ENCODE measurements around the gene KRT73. TPM values are rescaled to one million over a fixed set of nuclear protein-coding genes. Genes with fewer than 3 reads are reported as not detected.

KRT73 gene
- polyA plus RNA-seq, result not detected

- 87 to 89% methylated on average over 14 of the region's 14 CpGs for WGBS, 2 donors
- Histone ChIP-seq H3K27ac (ENCODE audit: low read depth in 2 of 2, low read length in 1 of 2) (no peak within 1 kb of the TSS), H3K4me3 (ENCODE audit: low read depth in 1 of 2, low read length in 2 of 2) (no peak within 1 kb of the TSS), H3K36me3 (ENCODE audit: control insufficient read depth in 2 of 2, insufficient read depth in 2 of 2, low read length in 1 of 2) (no peaks in the 10 kb centered on the region), H3K9me3 (ENCODE audit: control insufficient read depth in 2 of 2, insufficient read depth in 1 of 2, low read depth in 1 of 2, low read length in 1 of 2) (no peaks in the 10 kb centered on the region), H3K27me3 (ENCODE audit: control insufficient read depth in 1 of 2, insufficient read depth in 2 of 2, low read length in 2 of 2) (no peaks in the 10 kb centered on the region), H3K4me1 (ENCODE audit: control insufficient read depth in 2 of 2, insufficient read depth in 2 of 2, low read length in 1 of 2) (no peaks in the 10 kb centered on the region)
These were observed at the start of gene KRT73 for GRCh38 chr12:52618216-52618615. Gene KRT73 (minus strand): TSS chr12:52618559. CDS start chr12:52618524, 35 bp downstream.

GRCh38 chr12:52667931-52668330 is 49.6 kb upstream of the KRT73 start:
- Histone ChIP-seq H3K4me3 (ENCODE audit: low read depth in 1 of 2, low read length in 2 of 2) (no peak overlapping the region), H3K27ac (ENCODE audit: low read depth in 2 of 2, low read length in 1 of 2) (no peak overlapping the region), H3K36me3 (ENCODE audit: control insufficient read depth in 2 of 2, insufficient read depth in 2 of 2, low read length in 1 of 2) (no peaks in the 10 kb centered on the region), H3K27me3 (ENCODE audit: control insufficient read depth in 1 of 2, insufficient read depth in 2 of 2, low read length in 2 of 2) (no peaks in the 10 kb centered on the region), H3K4me1 (ENCODE audit: control insufficient read depth in 2 of 2, insufficient read depth in 2 of 2, low read length in 1 of 2) (no peaks in the 10 kb centered on the region), H3K9me3 (ENCODE audit: control insufficient read depth in 2 of 2, insufficient read depth in 1 of 2, low read depth in 1 of 2, low read length in 1 of 2) (no peaks in the 10 kb centered on the region)
- 74 to 76% methylated on average over 7 of the region's 7 CpGs for WGBS, 2 donors

- no peak overlapping the region for H3K4me3 ChIP-seq (ENCODE audit: low read depth in 1 of 2, low read length in 2 of 2)
- H3K4me1 ChIP-seq (ENCODE audit: control insufficient read depth in 2 of 2, insufficient read depth in 2 of 2, low read length in 1 of 2), result no peaks in the 10 kb centered on the region
- H3K9me3 ChIP-seq (ENCODE audit: control insufficient read depth in 2 of 2, insufficient read depth in 1 of 2, low read depth in 1 of 2, low read length in 1 of 2), result no peaks in the 10 kb centered on the region
- H3K27me3 ChIP-seq (ENCODE audit: control insufficient read depth in 1 of 2, insufficient read depth in 2 of 2, low read length in 2 of 2), result no peaks in the 10 kb centered on the region
- H3K27ac ChIP-seq (ENCODE audit: low read depth in 2 of 2, low read length in 1 of 2), result no peak overlapping the region
- 52 to 73% methylated on average over 9 of the region's 9 CpGs for WGBS, 2 donors
- no peaks in the 10 kb centered on the region for H3K36me3 ChIP-seq (ENCODE audit: control insufficient read depth in 2 of 2, insufficient read depth in 2 of 2, low read length in 1 of 2)
These were observed 49.1 kb upstream of the KRT73 start for GRCh38 chr12:52667509-52667908.

- Histone ChIP-seq H3K4me1 (ENCODE audit: control insufficient read depth in 2 of 2, insufficient read depth in 2 of 2, low read length in 1 of 2) (no peaks in the 10 kb centered on the region), H3K27me3 (ENCODE audit: control insufficient read depth in 1 of 2, insufficient read depth in 2 of 2, low read length in 2 of 2) (no peaks in the 10 kb centered on the region), H3K4me3 (ENCODE audit: low read depth in 1 of 2, low read length in 2 of 2) (no peak overlapping the region), H3K9me3 (ENCODE audit: control insufficient read depth in 2 of 2, insufficient read depth in 1 of 2, low read depth in 1 of 2, low read length in 1 of 2) (no peaks in the 10 kb centered on the region), H3K27ac (ENCODE audit: low read depth in 2 of 2, low read length in 1 of 2) (no peak overlapping the region), H3K36me3 (ENCODE audit: control insufficient read depth in 2 of 2, insufficient read depth in 2 of 2, low read length in 1 of 2) (no peaks in the 10 kb centered on the region)
- 80 to 85% methylated on average over 3 of the region's 3 CpGs for WGBS, 2 donors
These were observed 48.1 kb upstream of the KRT73 start for GRCh38 chr12:52666471-52666870.

GRCh38 chr12:52663420-52663819 is 45.1 kb upstream of the KRT73 start:
- H3K36me3 ChIP-seq (ENCODE audit: control insufficient read depth in 2 of 2, insufficient read depth in 2 of 2, low read length in 1 of 2), result no peaks in the 10 kb centered on the region
- H3K27ac ChIP-seq (ENCODE audit: low read depth in 2 of 2, low read length in 1 of 2), result no peak overlapping the region
- no peaks in the 10 kb centered on the region for H3K27me3 ChIP-seq (ENCODE audit: control insufficient read depth in 1 of 2, insufficient read depth in 2 of 2, low read length in 2 of 2)
- peaks cover 0 to 13% of the 10 kb centered on the region in 2 donors for H3K4me1 ChIP-seq (ENCODE audit: control insufficient read depth in 2 of 2, insufficient read depth in 2 of 2, low read length in 1 of 2)
- H3K9me3 ChIP-seq (ENCODE audit: control insufficient read depth in 2 of 2, insufficient read depth in 1 of 2, low read depth in 1 of 2, low read length in 1 of 2), result no peaks in the 10 kb centered on the region
- no peak overlapping the region for H3K4me3 ChIP-seq (ENCODE audit: low read depth in 1 of 2, low read length in 2 of 2)

GRCh38 chr12:52662918-52663229 is 44.5 kb upstream of the KRT73 start:
- Histone ChIP-seq H3K27me3 (ENCODE audit: control insufficient read depth in 1 of 2, insufficient read depth in 2 of 2, low read length in 2 of 2) (no peaks in the 10 kb centered on the region), H3K9me3 (ENCODE audit: control insufficient read depth in 2 of 2, insufficient read depth in 1 of 2, low read depth in 1 of 2, low read length in 1 of 2) (no peaks in the 10 kb centered on the region), H3K27ac (ENCODE audit: low read depth in 2 of 2, low read length in 1 of 2) (no peak overlapping the region), H3K36me3 (ENCODE audit: control insufficient read depth in 2 of 2, insufficient read depth in 2 of 2, low read length in 1 of 2) (no peaks in the 10 kb centered on the region), H3K4me1 (ENCODE audit: control insufficient read depth in 2 of 2, insufficient read depth in 2 of 2, low read length in 1 of 2) (peaks cover 0 to 13% of the 10 kb centered on the region in 2 donors), H3K4me3 (ENCODE audit: low read depth in 1 of 2, low read length in 2 of 2) (no peak overlapping the region)

DNA sequence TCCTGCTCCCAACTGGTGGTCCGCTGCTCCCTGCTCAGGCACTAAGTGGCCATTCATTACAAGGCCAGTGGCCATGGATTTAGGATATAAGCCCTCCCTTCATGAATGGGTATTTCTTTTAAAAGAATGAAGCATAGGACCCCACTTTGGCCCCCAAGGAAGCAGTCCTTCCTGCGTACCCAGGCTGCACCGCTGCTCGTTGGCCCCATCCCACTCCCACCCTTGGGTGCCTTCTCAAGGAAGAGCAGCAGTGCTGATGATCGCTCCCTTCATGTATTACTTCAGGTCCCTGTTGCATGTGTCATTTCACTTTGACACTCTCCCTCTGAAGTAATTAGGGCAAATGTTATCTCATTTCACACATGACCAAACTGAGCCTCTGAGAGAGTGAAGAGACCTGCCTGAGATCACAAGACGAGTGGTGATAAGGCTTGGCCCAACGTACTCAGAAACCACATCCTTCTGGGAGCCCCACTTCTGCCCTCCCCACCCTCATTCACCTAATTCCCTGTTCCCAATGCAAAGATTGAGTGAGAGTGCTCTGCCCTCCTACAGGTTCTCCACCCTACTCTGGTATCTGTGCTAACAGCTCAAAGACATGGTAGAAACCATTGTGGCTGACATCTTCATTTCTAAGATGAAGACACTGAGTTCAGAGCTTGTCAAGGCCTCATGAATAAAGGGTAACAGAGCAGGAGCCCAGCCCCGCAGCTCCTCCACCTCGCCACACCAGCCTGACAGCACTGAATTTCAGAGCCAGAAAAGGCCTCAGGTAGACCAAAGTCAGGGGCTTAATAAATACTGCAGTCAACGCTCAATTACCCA is 43.9 kb upstream of the KRT73 start:
- H3K27me3 ChIP-seq (ENCODE audit: control insufficient read depth in 1 of 2, insufficient read depth in 2 of 2, low read length in 2 of 2), result no peaks in the 10 kb centered on the region
- peaks cover 0 to 13% of the 10 kb centered on the region in 2 donors for H3K4me1 ChIP-seq (ENCODE audit: control insufficient read depth in 2 of 2, insufficient read depth in 2 of 2, low read length in 1 of 2)
- no peak overlapping the region for H3K4me3 ChIP-seq (ENCODE audit: low read depth in 1 of 2, low read length in 2 of 2)
- no peaks in the 10 kb centered on the region for H3K9me3 ChIP-seq (ENCODE audit: control insufficient read depth in 2 of 2, insufficient read depth in 1 of 2, low read depth in 1 of 2, low read length in 1 of 2)
- H3K27ac ChIP-seq (ENCODE audit: low read depth in 2 of 2, low read length in 1 of 2), result no peak overlapping the region
- H3K36me3 ChIP-seq (ENCODE audit: control insufficient read depth in 2 of 2, insufficient read depth in 2 of 2, low read length in 1 of 2), result no peaks in the 10 kb centered on the region
- WGBS, 2 donors, result 79 to 82% methylated on average over 10 of the region's 10 CpGs

GRCh38 chr12:52661668-52662067 is 43.3 kb upstream of the KRT73 start:
- H3K4me1 ChIP-seq (ENCODE audit: control insufficient read depth in 2 of 2, insufficient read depth in 2 of 2, low read length in 1 of 2), result peaks cover 0 to 13% of the 10 kb centered on the region in 2 donors
- no peak overlapping the region for H3K4me3 ChIP-seq (ENCODE audit: low read depth in 1 of 2, low read length in 2 of 2)
- H3K27ac ChIP-seq (ENCODE audit: low read depth in 2 of 2, low read length in 1 of 2), result no peak overlapping the region
- H3K36me3 ChIP-seq (ENCODE audit: control insufficient read depth in 2 of 2, insufficient read depth in 2 of 2, low read length in 1 of 2), result no peaks in the 10 kb centered on the region
- no peaks in the 10 kb centered on the region for H3K27me3 ChIP-seq (ENCODE audit: control insufficient read depth in 1 of 2, insufficient read depth in 2 of 2, low read length in 2 of 2)
- no peaks in the 10 kb centered on the region for H3K9me3 ChIP-seq (ENCODE audit: control insufficient read depth in 2 of 2, insufficient read depth in 1 of 2, low read depth in 1 of 2, low read length in 1 of 2)
- WGBS, 2 donors, result 83 to 95% methylated on average over 3 of the region's 3 CpGs

DNA sequence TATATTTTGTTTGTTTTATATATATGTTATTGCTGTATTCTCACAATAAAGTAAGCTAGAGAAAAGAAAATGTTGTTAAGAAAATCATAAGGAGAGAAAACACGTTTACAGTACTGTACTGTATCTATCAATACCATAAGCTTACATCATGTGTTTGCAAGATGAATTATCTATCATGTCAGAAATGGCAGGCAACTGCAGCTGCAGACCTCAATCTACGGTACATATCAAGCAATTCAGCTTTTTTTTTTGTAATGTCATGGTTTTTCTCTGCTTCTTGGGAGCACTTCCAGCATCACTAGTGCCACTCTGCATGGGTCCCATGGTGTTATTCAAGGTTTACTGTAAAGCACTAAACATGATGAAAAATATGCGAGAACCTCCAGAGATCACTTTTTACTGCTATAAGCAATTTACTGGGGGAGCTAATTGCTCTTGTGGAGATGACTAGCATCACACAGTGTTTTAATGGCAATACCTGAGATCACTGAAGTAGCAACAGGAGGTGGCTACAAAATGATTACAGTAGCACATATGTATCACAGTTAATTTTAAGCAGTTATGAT is 42.7 kb upstream of the KRT73 start:
- H3K27ac ChIP-seq (ENCODE audit: low read depth in 2 of 2, low read length in 1 of 2), result no peak overlapping the region
- 81 to 84% methylated on average over 3 of the region's 3 CpGs for WGBS, 2 donors
- H3K27me3 ChIP-seq (ENCODE audit: control insufficient read depth in 1 of 2, insufficient read depth in 2 of 2, low read length in 2 of 2), result no peaks in the 10 kb centered on the region
- H3K36me3 ChIP-seq (ENCODE audit: control insufficient read depth in 2 of 2, insufficient read depth in 2 of 2, low read length in 1 of 2), result no peaks in the 10 kb centered on the region
- peaks cover 0 to 13% of the 10 kb centered on the region in 2 donors for H3K4me1 ChIP-seq (ENCODE audit: control insufficient read depth in 2 of 2, insufficient read depth in 2 of 2, low read length in 1 of 2)
- no peaks in the 10 kb centered on the region for H3K9me3 ChIP-seq (ENCODE audit: control insufficient read depth in 2 of 2, insufficient read depth in 1 of 2, low read depth in 1 of 2, low read length in 1 of 2)
- H3K4me3 ChIP-seq (ENCODE audit: low read depth in 1 of 2, low read length in 2 of 2), result no peak overlapping the region

- Histone ChIP-seq H3K27me3 (ENCODE audit: control insufficient read depth in 1 of 2, insufficient read depth in 2 of 2, low read length in 2 of 2) (no peaks in the 10 kb centered on the region), H3K27ac (ENCODE audit: low read depth in 2 of 2, low read length in 1 of 2) (no peak overlapping the region), H3K9me3 (ENCODE audit: control insufficient read depth in 2 of 2, insufficient read depth in 1 of 2, low read depth in 1 of 2, low read length in 1 of 2) (no peaks in the 10 kb centered on the region), H3K4me1 (ENCODE audit: control insufficient read depth in 2 of 2, insufficient read depth in 2 of 2, low read length in 1 of 2) (peaks cover 0 to 17% of the 10 kb centered on the region in 2 donors), H3K4me3 (ENCODE audit: low read depth in 1 of 2, low read length in 2 of 2) (no peak overlapping the region), H3K36me3 (ENCODE audit: control insufficient read depth in 2 of 2, insufficient read depth in 2 of 2, low read length in 1 of 2) (no peaks in the 10 kb centered on the region)
- 67 to 73% methylated on average over 4 of the region's 4 CpGs for WGBS, 2 donors
These were observed 41.6 kb upstream of the KRT73 start for GRCh38 chr12:52659951-52660350.

All from esophagus (tissue), 2 donors.